Prostate gland (tissue), 2 donors: ENCODE data around the gene FADS1.

ENCODE experiments used
- CTCF ChIP-seq, 4 experiments: fragments of 200-600 bp in 2 of 4; fragments of 450-650 bp in 2 of 4; sonication (generic) in 2 of 4; IDR thresholded peaks; 1 replicate in 3 of 4; 2 replicates in 1 of 4; pipeline ENCODE4 v1.5.1; 2016 to 2019; ENCODE audit warnings: antibody characterized with exemption in 4 of 4, mild to moderate bottlenecking in 2 of 4, moderate library complexity in 2 of 4
- POLR2A ChIP-seq: fragments of 450-650 bp; IDR thresholded peaks from one replicate; pipeline ENCODE4 v1.6.1; 2016; ENCODE audit warnings: antibody characterized with exemption, mild to moderate bottlenecking

DNA sequence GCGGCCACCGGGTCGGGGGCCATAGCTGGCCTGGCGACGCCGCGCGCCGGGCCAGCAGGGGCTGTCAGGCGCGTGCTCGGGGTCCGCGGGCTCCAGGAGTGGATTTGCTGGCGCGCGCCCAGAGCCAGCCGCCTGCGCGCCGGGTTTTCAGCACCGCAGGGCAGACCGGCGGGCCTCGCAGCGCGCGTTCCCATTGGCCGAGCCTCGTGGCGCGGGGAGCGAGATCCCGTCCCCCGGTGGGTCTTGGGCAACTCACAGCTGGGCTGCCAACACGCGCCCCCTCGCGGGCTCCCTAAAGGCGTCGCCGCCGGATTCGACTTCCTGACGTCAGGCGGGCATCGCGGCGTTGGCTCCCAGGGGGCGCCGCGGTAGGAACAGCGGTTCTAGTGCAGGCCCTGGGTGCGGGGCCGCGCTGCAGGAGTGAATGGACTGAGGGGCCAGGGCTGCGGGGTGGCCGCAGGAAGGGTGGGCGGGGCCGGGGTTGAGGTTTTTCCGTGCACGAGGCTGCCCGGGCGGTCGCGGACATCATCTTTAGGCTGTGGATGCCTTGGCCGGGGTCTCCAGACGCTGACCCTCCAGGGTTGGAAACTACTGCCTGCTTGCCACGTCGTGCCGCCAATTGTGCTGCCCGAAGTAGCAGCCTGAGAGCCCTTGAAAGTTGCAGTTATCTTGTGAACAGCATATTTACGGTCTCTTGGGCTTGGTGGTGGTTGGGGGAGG is at the start of gene FADS1:
- TF ChIP-seq CTCF (IDR thresholded peaks at IDR 0.05) (peak; percentile 22 to 67 (median 54)), POLR2A (no peak)
